ENCODE data around the gene ELAC2. TPM values are rescaled to one million over a fixed set of nuclear protein-coding genes. Genes with fewer than 3 reads are reported as not detected.

Gene ELAC2
- total and polyA plus RNA-seq, 4 donors: 10.8 to 53.8 (median 38.3) TPM

DNA sequence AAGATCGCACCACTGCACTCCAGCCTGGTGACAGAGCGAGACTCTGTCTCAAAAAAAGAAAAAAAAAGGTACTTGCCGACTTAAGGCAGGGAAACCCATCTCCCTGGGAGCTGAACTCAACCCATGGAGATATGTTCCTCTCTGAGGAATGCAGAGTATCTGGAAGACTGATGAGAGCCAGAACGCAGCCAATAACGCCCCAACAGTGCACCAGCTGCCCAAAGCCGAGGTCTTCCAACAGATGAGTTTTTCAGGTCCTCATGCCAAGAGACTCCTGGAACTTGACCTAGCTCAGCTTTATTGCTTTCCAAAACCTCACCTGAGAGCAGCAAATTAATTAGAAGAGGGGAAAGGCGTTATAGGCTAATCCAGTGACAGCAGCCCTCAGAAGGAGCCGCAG is 9.4 kb downstream of the ELAC2 start:
- 91 to 97% methylated on average over 8 of the region's 8 CpGs for WGBS, 2 donors
- ATAC-seq (ENCODE audit: low FRiP score) (no peak), DNase-seq (no peak)
- Histone ChIP-seq H3K4me3 (ENCODE audit: low read length in 2 of 2) (no peak overlapping the region), H3K9me3 (ENCODE audit: control insufficient read depth, low read length) (no peaks in the 10 kb centered on the region), H3K27me3 (ENCODE audit: control insufficient read depth in 1 of 2, insufficient read depth in 2 of 2, low read length in 1 of 2) (no peaks in the 10 kb centered on the region), H3K27ac (ENCODE audit: low read depth in 1 of 2, low read length in 2 of 2) (no peak overlapping the region), H3K36me3 (ENCODE audit: control insufficient read depth in 1 of 2, insufficient read depth in 2 of 2, low read length in 1 of 2) (peaks cover 8 to 16% of the 10 kb centered on the region in 2 donors), H3K4me1 (ENCODE audit: control insufficient read depth in 1 of 2, insufficient read depth in 2 of 2, low read length in 2 of 2) (no peaks in the 10 kb centered on the region)
- intact Hi-C loops (cut with DNase I): loop anchor here in 1 of 2 donors (10.0 kb wide), 1 partner anchor 464 kb away; no protein-coding TSS in a partner anchor

DNA sequence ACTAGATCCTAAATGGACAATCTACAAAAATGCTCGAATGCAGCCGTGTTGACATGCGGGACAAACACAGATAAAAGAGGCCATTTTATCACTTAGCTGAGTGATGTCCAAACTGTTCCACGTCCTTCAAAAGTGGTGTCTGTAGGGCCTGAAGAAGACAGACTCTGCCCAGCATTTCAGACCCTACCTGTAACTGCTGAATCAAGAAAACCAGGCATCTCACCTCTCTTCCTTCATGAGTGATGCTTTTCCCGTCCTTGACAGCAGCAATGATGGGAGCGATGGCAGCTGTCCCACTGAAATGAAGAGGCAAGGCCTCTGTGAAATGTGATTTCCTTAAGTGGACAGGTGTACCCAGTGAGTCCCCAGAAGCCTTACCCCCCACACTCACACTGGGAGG is 12.3 kb downstream of the ELAC2 start:
- Histone ChIP-seq H3K36me3 (ENCODE audit: control insufficient read depth in 1 of 2, insufficient read depth in 2 of 2, low read length in 1 of 2) (peaks cover 5 to 8% of the 10 kb centered on the region in 2 donors), H3K27me3 (ENCODE audit: control insufficient read depth in 1 of 2, insufficient read depth in 2 of 2, low read length in 1 of 2) (no peaks in the 10 kb centered on the region), H3K27ac (ENCODE audit: low read depth in 1 of 2, low read length in 2 of 2) (no peak overlapping the region), H3K4me3 (ENCODE audit: low read length in 2 of 2) (no peak overlapping the region), H3K9me3 (ENCODE audit: control insufficient read depth, low read length) (no peaks in the 10 kb centered on the region), H3K4me1 (ENCODE audit: control insufficient read depth in 1 of 2, insufficient read depth in 2 of 2, low read length in 2 of 2) (no peaks in the 10 kb centered on the region)
- ATAC-seq (ENCODE audit: low FRiP score) (no peak), DNase-seq (no peak)
- intact Hi-C loops (cut with DNase I): loop anchor here in 1 of 2 donors (10.0 kb wide), 1 partner anchor 461 kb away; no protein-coding TSS in a partner anchor
- 79 to 87% methylated on average over 6 of the region's 6 CpGs for WGBS, 2 donors

DNA sequence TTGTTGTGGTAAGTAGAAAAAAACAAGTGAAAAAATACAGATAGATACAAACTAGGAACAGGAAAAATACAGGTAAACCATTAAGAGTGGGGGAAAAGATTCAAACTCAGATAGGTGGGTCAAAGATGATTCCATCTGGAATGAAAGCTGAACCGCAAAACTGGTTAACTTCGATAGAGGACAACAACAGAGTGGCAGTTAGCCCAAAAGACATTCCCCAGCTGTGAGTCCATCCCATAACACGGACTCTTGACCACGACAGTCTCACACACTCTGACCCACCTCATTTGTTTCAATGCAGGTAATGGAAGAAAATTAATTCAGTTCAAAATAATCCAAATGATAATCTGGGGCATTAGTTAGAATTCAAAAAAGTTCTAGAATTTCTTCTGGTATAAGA is 13.5 kb downstream of the ELAC2 start:
- WGBS, 2 donors: 44 to 51% methylated on average over 4 of the region's 4 CpGs
- ATAC-seq (ENCODE audit: low FRiP score) (no peak), DNase-seq (no peak)
- peaks cover 5 to 7% of the 10 kb centered on the region in 2 donors for H3K36me3 ChIP-seq (ENCODE audit: control insufficient read depth in 1 of 2, insufficient read depth in 2 of 2, low read length in 1 of 2)
- no peaks in the 10 kb centered on the region for H3K9me3 ChIP-seq (ENCODE audit: control insufficient read depth, low read length)
- no peak overlapping the region for H3K27ac ChIP-seq (ENCODE audit: low read depth in 1 of 2, low read length in 2 of 2)
- H3K4me3 ChIP-seq (ENCODE audit: low read length in 2 of 2): no peak overlapping the region
- H3K4me1 ChIP-seq (ENCODE audit: control insufficient read depth in 1 of 2, insufficient read depth in 2 of 2, low read length in 2 of 2): no peaks in the 10 kb centered on the region
- intact Hi-C loops (cut with DNase I): loop anchor here in 1 of 2 donors (5.0 to 10.0 kb wide), 3 partner anchors 262 to 460 kb away; partner anchors contain the start of gene MYOCD
- no peaks in the 10 kb centered on the region for H3K27me3 ChIP-seq (ENCODE audit: control insufficient read depth in 1 of 2, insufficient read depth in 2 of 2, low read length in 1 of 2)

DNA sequence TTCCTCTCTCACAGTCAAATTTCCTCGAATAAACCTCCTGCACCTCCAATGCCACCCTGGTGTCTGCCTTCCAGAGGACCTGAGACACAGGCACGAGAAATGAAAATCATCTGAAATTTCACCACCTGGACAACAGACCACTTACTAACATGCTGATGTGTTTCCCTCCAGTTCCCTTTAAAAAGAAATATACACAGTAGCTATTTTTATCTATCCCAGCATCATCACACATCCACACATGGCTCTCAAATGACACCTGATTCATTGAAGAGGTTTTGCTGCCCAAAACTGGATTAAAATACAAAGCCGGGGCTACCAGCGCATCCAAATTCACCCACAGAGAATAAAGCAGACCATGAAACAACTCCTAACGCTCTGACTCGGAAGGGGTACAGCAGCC is 13.9 kb downstream of the ELAC2 start:
- Histone ChIP-seq H3K27me3 (ENCODE audit: control insufficient read depth in 1 of 2, insufficient read depth in 2 of 2, low read length in 1 of 2) (no peaks in the 10 kb centered on the region), H3K9me3 (ENCODE audit: control insufficient read depth, low read length) (no peaks in the 10 kb centered on the region), H3K4me1 (ENCODE audit: control insufficient read depth in 1 of 2, insufficient read depth in 2 of 2, low read length in 2 of 2) (no peaks in the 10 kb centered on the region), H3K4me3 (ENCODE audit: low read length in 2 of 2) (no peak overlapping the region), H3K27ac (ENCODE audit: low read depth in 1 of 2, low read length in 2 of 2) (no peak overlapping the region), H3K36me3 (ENCODE audit: control insufficient read depth in 1 of 2, insufficient read depth in 2 of 2, low read length in 1 of 2) (peaks cover 7% of the 10 kb centered on the region in 2 donors)
- intact Hi-C loops (cut with DNase I): loop anchor here (1.0 to 10.0 kb wide), 5 partner anchors 262 to 824 kb away; partner anchors contain the start of gene MYOCD (in 1 of the 2)
- 89 to 91% methylated on average over 6 of the region's 6 CpGs for WGBS, 2 donors
- ATAC-seq (ENCODE audit: low FRiP score): no peak
- peak in 1 of 2 donors; percentile 6 for DNase-seq

DNA sequence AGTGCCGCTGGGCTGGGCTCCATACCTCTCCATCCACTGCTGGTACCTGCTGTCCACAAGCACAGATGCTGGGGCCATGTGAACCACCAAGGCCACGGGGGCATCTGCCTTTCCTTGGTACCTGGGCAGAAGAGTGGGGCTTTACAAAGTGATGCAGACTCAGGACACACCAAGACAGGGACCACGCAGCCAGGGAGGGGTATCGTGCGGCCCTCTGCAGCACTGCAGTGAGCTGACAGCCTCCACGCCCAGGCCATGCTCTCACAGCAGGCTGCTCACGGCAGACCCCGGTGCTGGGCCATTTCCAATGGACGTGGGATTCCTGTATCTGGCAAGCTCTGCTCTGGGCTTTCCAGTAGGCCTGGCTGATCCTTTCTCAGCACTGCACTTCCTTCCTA is 14.4 kb downstream of the ELAC2 start:
- Histone ChIP-seq H3K27me3 (ENCODE audit: control insufficient read depth in 1 of 2, insufficient read depth in 2 of 2, low read length in 1 of 2) (no peaks in the 10 kb centered on the region), H3K4me1 (ENCODE audit: control insufficient read depth in 1 of 2, insufficient read depth in 2 of 2, low read length in 2 of 2) (no peaks in the 10 kb centered on the region), H3K4me3 (ENCODE audit: low read length in 2 of 2) (no peak overlapping the region), H3K9me3 (ENCODE audit: control insufficient read depth, low read length) (no peaks in the 10 kb centered on the region), H3K36me3 (ENCODE audit: control insufficient read depth in 1 of 2, insufficient read depth in 2 of 2, low read length in 1 of 2) (peaks cover 3 to 7% of the 10 kb centered on the region in 2 donors), H3K27ac (ENCODE audit: low read depth in 1 of 2, low read length in 2 of 2) (no peak overlapping the region)
- DNase-seq: peak in 1 of 2 donors; percentile 59
- intact Hi-C loops (cut with DNase I): loop anchor here (1.0 to 10.0 kb wide), 5 partner anchors 261 to 823 kb away; partner anchors contain the start of gene MYOCD (in 1 of the 2)
- ATAC-seq (ENCODE audit: low FRiP score): peak; percentile 22
- WGBS, 2 donors: 63 to 71% methylated on average over 9 of the region's 9 CpGs

DNA sequence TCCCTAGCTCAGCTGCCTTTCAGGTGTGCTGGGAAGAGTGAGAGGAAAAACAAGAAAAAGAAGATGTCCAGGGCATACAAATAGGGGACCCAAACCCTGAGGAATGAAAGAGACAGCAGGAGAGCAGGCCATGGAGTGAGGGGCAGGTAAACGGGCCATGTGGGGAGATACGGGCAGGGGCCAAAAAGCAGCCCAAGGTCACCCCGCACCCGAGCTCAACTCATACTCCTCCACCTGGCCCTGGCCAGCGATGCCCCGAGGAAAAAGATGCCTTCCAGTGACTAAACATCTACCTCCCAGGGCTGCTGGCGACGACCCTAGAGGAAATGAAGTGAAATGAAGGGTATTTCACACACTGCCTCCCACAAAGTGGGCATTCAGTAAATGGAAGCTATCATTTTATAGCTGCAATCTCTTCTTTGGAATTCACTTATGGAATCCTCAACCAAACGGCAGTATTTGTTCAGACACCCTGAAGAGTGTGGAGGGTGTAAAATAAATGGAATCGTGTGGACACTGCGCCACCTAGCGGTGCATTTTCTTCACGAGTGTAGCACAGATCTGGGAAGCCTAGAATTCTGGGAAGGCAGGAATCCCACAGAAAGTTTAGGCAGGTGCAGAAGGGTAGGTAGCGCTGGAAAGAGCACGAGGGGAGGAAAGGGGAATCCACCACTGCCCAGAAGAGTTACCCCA is 14.9 kb downstream of the ELAC2 start:
- DNase-seq: peak; percentile 73 to 93
- Histone ChIP-seq H3K27ac (ENCODE audit: low read depth in 1 of 2, low read length in 2 of 2) (no peak overlapping the region), H3K4me3 (ENCODE audit: low read length in 2 of 2) (no peak overlapping the region), H3K27me3 (ENCODE audit: control insufficient read depth in 1 of 2, insufficient read depth in 2 of 2, low read length in 1 of 2) (no peaks in the 10 kb centered on the region), H3K36me3 (ENCODE audit: control insufficient read depth in 1 of 2, insufficient read depth in 2 of 2, low read length in 1 of 2) (peaks cover 2 to 9% of the 10 kb centered on the region in 2 donors), H3K4me1 (ENCODE audit: control insufficient read depth in 1 of 2, insufficient read depth in 2 of 2, low read length in 2 of 2) (no peaks in the 10 kb centered on the region), H3K9me3 (ENCODE audit: control insufficient read depth, low read length) (no peaks in the 10 kb centered on the region)
- intact Hi-C loops (cut with DNase I): loop anchor here (1.0 to 10.0 kb wide), 5 partner anchors 261 to 823 kb away; partner anchors contain the start of gene MYOCD (in 1 of the 2)
- WGBS, 2 donors: 39 to 40% methylated on average over 15 of the region's 15 CpGs
- peak; percentile 90 for ATAC-seq (ENCODE audit: low FRiP score)

DNA sequence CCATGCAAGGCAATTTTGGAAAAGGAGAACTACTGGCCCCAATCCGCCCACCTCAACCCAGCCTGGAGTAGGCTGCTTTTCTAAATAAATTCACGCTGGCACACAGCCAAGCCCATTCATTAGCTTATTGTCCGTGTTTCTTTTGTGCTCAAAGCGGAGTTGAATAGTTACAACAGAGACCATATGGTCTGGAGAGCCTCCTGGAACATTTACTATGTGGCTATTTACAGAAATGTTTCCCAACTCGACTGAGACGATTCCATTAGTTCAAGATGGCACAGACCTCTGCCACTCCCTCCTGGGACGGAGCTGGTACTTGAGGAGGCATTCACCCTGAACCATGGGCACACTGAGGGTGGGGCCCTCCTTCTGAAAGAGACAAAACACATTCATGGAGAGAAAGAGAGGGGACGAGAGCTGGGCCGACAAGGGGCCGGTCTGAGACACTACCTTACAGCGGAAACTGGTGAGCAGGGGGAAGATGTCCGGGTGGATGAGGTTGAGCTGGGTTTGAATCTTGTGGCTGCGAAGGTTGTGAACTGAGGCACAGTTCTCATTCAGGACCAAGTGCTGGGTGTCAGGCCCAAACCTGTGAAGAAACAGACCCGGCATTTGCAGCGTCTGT is 15.7 kb downstream of the ELAC2 start:
- ATAC-seq (ENCODE audit: low FRiP score): no peak
- Histone ChIP-seq H3K4me1 (ENCODE audit: control insufficient read depth in 1 of 2, insufficient read depth in 2 of 2, low read length in 2 of 2) (no peaks in the 10 kb centered on the region), H3K4me3 (ENCODE audit: low read length in 2 of 2) (no peak overlapping the region), H3K27ac (ENCODE audit: low read depth in 1 of 2, low read length in 2 of 2) (no peak overlapping the region), H3K27me3 (ENCODE audit: control insufficient read depth in 1 of 2, insufficient read depth in 2 of 2, low read length in 1 of 2) (no peaks in the 10 kb centered on the region), H3K36me3 (ENCODE audit: control insufficient read depth in 1 of 2, insufficient read depth in 2 of 2, low read length in 1 of 2) (peaks cover 2 to 9% of the 10 kb centered on the region in 2 donors), H3K9me3 (ENCODE audit: control insufficient read depth, low read length) (no peaks in the 10 kb centered on the region)
- DNase-seq: peak in 1 of 2 donors; percentile 62
- 58 to 62% methylated on average over 15 of the region's 15 CpGs for WGBS, 2 donors
- intact Hi-C loops (cut with DNase I): loop anchor here in 1 of 2 donors (2.0 to 10.0 kb wide), 4 partner anchors 260 to 747 kb away; partner anchors contain the start of gene MYOCD

DNA sequence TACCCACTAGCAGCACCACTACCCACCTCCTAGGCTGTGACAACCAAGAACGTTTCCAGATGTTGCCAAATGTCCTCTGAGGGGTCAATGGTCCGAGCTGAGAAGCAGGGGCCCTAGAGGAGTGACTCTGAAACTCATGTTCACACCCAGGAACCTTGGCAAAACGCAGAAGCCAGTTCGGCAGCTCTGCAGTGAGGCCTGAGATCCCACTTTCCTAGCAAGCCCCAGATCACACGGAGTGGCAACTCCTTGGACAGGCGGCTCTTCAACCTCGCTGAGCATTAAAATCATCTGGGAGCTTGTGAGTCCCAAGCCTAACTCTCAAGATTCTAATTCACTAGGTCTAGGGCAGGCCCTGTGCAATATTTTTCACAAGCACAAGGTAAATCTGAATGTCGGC is 17.3 kb downstream of the ELAC2 start:
- Histone ChIP-seq H3K4me3 (ENCODE audit: low read length in 2 of 2) (no peak overlapping the region), H3K27ac (ENCODE audit: low read depth in 1 of 2, low read length in 2 of 2) (no peak overlapping the region), H3K36me3 (ENCODE audit: control insufficient read depth in 1 of 2, insufficient read depth in 2 of 2, low read length in 1 of 2) (peaks cover 6 to 14% of the 10 kb centered on the region in 2 donors), H3K4me1 (ENCODE audit: control insufficient read depth in 1 of 2, insufficient read depth in 2 of 2, low read length in 2 of 2) (no peaks in the 10 kb centered on the region), H3K9me3 (ENCODE audit: control insufficient read depth, low read length) (no peaks in the 10 kb centered on the region), H3K27me3 (ENCODE audit: control insufficient read depth in 1 of 2, insufficient read depth in 2 of 2, low read length in 1 of 2) (no peaks in the 10 kb centered on the region)
- intact Hi-C loops (cut with DNase I): loop anchor here in 1 of 2 donors (5.0 to 10.0 kb wide), 3 partner anchors 258 to 456 kb away; partner anchors contain the start of gene MYOCD
- ATAC-seq (ENCODE audit: low FRiP score): no peak
- DNase-seq: peak in 1 of 2 donors; percentile 28
- 78 to 86% methylated on average over 8 of the region's 8 CpGs for WGBS, 2 donors

Data from aorta (tissue), 5 donors.